Ureter (tissue), 1 donor: ENCODE measurements around the gene FTCD. TPM values are rescaled to one million over a fixed set of nuclear protein-coding genes. Genes with fewer than 3 reads are reported as not detected.
"Not testable (repeated sequence)": the region's sequence is repeated elsewhere in the genome, so short reads cannot be mapped to it uniquely, and the experiment has no call there.

Experiments used
- DNase-seq: peaks from one replicate; pipeline ENCODE4 v3.0.0-alpha.2; 2020; ENCODE audit warnings: low spot score
- total RNA-seq: library from RNA; stranded (reverse); gene quantifications from one replicate; pipeline ENCODE4 v1.2.4, GENCODE V29; 2023
- donor health status: DM: yes; HTN: yes; CAD: no.

The FTCD gene
- total RNA-seq, 1 donor from 2014 or later: 0.91 TPM

- DNase-seq: peak; percentile 40
These were observed 1.0 kb downstream of the FTCD start for GRCh38 chr21:46154155-46154954.

- DNase-seq: peak; percentile 61
These were observed 1.9 kb downstream of the FTCD start for GRCh38 chr21:46153247-46154154.

GRCh38 chr21:46152927-46153246 is 2.5 kb downstream of the FTCD start:
- DNase-seq: peak; percentile 42

GRCh38 chr21:46151989-46152926 is 3.1 kb downstream of the FTCD start:
- no peak for DNase-seq

GRCh38 chr21:46151261-46151988 is 4.0 kb downstream of the FTCD start:
- DNase-seq: no peak

- DNase-seq: no peak
These were observed 4.8 kb downstream of the FTCD start for GRCh38 chr21:46150491-46151121.

- no peak for DNase-seq
These were observed 5.3 kb downstream of the FTCD start for GRCh38 chr21:46150073-46150472.

- DNase-seq: no peak
These were observed 6.0 kb downstream of the FTCD start for GRCh38 chr21:46149205-46149901.

- no peak for DNase-seq
These were observed 7.3 kb downstream of the FTCD start for GRCh38 chr21:46148106-46148505.

GRCh38 chr21:46147429-46147828 is 8.0 kb downstream of the FTCD start:
- DNase-seq: not testable (repeated sequence)

GRCh38 chr21:46146856-46147255 is 8.5 kb downstream of the FTCD start:
- no peak for DNase-seq

GRCh38 chr21:46145840-46146691 is 9.3 kb downstream of the FTCD start:
- DNase-seq: no peak

- DNase-seq: no peak
These were observed 10.1 kb downstream of the FTCD start for GRCh38 chr21:46145159-46145839.

GRCh38 chr21:46144464-46145070 is 10.8 kb downstream of the FTCD start:
- DNase-seq: no peak

GRCh38 chr21:46142582-46143473 is 12.6 kb downstream of the FTCD start:
- DNase-seq: no peak

GRCh38 chr21:46141767-46142581 is 13.4 kb downstream of the FTCD start:
- DNase-seq: no peak
